HG03060 (cell line): ENCODE measurements around the gene BRCA2.
A peak's percentile ranks its signal among the peaks of the same experiment; 100 is the strongest.
"Not testable (repeated sequence)": the region's sequence is repeated elsewhere in the genome, so short reads cannot be mapped to it uniquely, and the experiment has no call there.

Experiments used
- ATAC-seq: cut with Tn5 transposase; IDR thresholded peaks from one replicate; pipeline ENCODE4 v1.9.1; 2021; ENCODE audit warnings: low read depth, moderate number of reproducible peaks; ENCODE audit not compliant: unreplicated experiment

The BRCA2 gene

GRCh38 chr13:32310134-32310706, 5.1 kb upstream of the BRCA2 start:
- no peak for ATAC-seq

GRCh38 chr13:32311188-32311897, 4.0 kb upstream of the BRCA2 start:
- no peak for ATAC-seq

DNA sequence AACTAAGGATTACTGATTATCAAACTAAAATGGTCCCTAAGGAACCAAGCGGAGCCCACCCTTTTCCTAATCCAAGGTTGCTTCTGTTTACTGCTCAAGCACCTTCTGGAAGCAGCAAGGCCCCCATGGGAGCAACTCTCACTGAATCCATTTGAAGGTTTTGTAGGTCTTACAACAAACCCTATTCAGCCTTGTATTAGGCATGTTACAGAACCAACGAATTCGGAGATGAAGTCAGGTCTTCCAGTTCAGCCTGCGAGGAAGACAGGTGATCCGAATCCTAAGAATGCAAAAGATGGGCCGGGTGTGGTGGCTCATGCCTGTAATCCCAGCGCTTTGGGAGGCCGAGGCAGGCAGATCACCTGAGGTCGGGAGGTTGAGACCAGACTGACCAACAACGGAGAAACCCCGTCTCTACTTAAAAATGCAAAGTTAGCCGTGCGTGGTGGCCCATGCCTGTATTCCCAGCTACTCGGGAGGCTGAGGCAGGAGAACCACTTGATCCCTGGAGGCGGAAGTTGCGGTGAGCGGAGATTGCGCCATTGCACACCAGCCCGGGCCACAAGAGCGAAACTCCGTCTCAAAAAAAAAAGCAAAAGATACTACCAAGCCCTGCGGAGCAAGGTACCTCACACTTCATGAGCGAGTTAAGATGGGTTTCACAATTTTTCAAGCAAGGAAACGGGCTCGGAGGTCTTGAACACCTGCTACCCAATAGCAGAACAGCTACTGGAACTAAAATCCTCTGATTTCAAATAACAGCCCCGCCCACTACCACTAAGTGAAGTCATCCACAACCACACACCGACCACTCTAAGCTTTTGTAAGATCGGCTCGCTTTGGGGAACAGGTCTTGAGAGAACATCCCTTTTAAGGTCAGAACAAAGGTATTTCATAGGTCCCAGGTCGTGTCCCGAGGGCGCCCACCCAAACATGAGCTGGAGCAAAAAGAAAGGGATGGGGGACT, 754 bp upstream of the BRCA2 start:
- ATAC-seq: no peak

GRCh38 chr13:32316028-32316339, 676 bp downstream of the BRCA2 start:
- ATAC-seq: peak; percentile 30

DNA sequence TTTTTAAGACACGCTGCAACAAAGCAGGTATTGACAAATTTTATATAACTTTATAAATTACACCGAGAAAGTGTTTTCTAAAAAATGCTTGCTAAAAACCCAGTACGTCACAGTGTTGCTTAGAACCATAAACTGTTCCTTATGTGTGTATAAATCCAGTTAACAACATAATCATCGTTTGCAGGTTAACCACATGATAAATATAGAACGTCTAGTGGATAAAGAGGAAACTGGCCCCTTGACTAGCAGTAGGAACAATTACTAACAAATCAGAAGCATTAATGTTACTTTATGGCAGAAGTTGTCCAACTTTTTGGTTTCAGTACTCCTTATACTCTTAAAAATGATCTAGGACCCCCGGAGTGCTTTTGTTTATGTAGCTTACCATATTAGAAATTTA, 1.2 kb downstream of the BRCA2 start:
- no peak for ATAC-seq

GRCh38 chr13:32317716-32318465, 2.6 kb downstream of the BRCA2 start:
- ATAC-seq: no peak

DNA sequence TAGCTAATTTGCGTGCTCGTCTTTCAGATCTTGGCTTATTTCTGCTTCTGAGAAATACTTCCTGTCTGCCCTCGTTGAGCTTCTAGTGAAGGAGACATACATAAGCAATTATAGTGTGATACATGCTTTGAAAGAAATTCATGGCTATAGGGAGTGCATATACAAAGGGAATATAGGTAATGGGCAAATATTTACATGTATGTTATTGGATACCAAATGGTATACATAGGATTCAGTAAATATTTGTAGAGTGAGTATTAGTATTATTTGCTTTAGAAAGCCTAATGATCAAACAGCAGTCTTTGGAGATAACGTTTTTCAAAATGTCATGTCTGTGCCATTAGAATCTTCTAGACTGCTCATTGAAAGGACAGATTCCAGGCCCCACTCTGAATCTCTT, 5.2 kb downstream of the BRCA2 start:
- no peak for ATAC-seq

- ATAC-seq: no peak
These were observed 8.6 kb downstream of the BRCA2 start for GRCh38 chr13:32323912-32324311.

GRCh38 chr13:32330441-32330840, 15.1 kb downstream of the BRCA2 start:
- no peak for ATAC-seq

DNA sequence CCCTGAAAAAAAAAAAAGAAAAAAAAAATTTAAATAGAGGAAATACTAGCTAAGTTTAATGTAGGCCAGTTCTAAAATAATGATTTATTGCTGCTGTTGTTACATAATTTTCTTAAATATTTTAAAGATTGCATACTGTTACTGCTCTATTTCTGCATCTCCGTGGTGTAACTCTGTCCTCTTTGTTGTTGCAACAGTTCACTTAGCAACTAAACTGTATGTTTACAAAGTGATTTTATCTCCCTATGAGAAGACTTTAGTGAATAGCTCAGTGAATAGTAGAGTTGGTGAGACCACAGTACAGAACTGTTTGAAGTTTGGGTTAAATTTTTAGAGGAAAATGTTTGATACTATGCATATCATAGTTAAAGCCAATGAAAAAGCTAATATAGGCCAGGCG, 19.4 kb downstream of the BRCA2 start:
- ATAC-seq: no peak

GRCh38 chr13:32340914-32341313, 25.6 kb downstream of the BRCA2 start:
- ATAC-seq: no peak

GRCh38 chr13:32347651-32348050, 32.3 kb downstream of the BRCA2 start:
- ATAC-seq: no peak

- ATAC-seq: not testable (repeated sequence)
These were observed 35.6 kb downstream of the BRCA2 start for GRCh38 chr13:32350839-32351441.

DNA sequence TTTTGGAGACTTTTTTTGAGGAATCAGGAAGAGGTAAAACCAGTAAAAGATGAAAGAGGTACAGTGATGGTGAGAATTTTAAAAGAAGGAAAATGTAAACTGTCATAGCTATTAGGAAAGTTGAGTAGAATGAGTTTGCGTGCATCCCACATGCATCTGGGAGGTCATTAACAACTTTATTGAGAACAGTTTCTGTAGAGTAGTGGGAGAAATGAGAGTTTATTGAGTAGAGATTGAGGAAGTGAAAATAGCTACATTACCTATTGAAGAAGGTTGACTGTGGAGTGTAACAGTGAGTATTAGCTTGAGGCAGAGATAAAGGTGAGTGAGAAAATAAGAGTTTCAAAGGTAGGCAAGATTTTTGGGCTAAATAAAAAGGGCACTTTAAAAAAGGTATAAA, 38.7 kb downstream of the BRCA2 start:
- ATAC-seq: no peak

DNA sequence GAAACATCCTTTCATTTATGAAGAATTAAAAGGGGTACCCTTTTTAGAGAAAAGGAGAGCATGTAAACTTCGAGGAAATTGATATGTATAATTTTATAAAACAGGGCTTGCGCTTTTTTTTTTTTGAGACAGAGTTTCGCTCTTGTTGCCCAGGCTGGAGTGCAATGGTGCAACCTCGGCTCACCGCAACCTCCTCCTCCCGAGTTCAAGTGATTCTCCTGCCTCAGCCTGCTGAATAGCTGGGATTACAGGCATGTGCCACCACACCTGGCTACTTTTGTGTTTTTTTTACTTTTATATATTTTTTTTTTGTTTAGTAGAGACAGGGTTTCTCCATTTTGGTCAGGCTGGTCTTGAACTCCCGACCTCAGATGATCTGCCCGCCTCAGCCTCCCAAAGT, 40.6 kb downstream of the BRCA2 start:
- ATAC-seq: not testable (repeated sequence)

DNA sequence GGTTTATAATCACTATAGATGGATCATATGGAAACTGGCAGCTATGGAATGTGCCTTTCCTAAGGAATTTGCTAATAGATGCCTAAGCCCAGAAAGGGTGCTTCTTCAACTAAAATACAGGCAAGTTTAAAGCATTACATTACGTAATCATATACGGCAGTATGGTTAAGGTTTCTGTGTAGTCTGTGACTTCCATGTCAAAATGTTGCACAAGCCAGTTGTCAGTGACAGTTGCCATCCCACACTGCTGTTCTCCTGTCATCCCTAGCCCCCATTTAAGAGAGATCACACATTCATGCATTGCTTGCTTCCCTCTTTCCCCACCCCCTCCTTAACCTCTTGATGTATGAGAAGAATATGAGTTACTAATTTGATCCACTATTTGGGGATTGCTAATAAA, 47.3 kb downstream of the BRCA2 start:
- no peak for ATAC-seq

GRCh38 chr13:32370805-32371204, 55.5 kb downstream of the BRCA2 start:
- ATAC-seq: no peak

DNA sequence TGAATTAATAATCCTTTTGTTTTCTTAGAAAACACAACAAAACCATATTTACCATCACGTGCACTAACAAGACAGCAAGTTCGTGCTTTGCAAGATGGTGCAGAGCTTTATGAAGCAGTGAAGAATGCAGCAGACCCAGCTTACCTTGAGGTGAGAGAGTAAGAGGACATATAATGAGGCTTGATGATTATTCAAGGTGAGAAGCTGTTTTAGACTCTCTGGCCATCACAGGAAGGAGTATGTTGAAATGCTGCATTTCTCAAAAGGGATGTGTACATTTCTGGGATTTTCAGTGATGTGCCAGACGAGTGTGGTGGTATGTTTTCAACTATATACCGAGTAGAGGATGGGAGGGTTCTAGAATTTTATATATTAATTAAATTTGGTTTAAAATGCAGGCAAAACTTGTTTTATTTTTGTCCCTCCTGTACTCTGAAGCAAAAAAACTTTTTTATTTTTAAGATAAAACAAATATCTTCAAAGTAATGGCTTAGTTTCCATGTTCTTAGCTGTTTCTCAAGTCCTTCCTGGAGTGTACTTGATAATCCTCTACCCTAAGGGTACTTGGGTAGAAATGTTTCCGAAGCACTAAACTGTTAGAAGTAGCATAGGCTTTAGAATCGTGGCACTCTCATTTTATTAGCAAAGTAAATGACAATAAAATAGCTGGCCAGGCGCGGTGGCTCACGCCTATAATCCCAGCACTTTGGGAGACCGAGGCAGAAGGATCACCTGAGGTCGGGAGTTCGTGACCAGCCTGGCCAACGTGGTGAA, 61.5 kb downstream of the BRCA2 start:
- no peak for ATAC-seq

DNA sequence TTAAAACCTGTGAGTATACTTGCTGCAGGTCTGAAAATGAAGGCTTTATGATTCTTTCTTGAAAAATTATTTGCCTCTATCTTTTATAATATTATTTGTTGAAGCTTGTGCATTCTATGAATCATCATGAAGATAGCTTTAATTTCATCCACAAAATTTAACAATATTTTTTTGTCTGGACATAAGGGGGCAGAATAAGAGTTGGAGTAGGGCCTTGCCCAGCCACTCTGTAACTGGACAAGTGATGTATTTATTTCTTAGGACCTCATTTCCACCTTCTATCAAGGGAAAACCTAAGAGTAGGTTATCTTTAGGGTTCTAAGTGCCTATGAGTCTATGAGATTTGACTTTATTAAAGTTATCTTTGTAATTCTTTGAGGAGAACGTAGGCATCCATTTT, 62.7 kb downstream of the BRCA2 start:
- no peak for ATAC-seq

- no peak for ATAC-seq
These were observed 66.2 kb downstream of the BRCA2 start for GRCh38 chr13:32381539-32381938.
